Colon (tissue), 2 donors: ENCODE results near the gene UBR3.
"Not testable (repeated sequence)": the region's sequence is repeated elsewhere in the genome, so short reads cannot be mapped to it uniquely, and the experiment has no call there.

ENCODE experiments used
- FAIRE-seq: peaks from 2 replicates; lab custom pipeline; 2012; peaks lifted over from hg19 to GRCh38; lab: Jason Lieb, UNC
- donor health status: control.
- donor health status: control.

The UBR3 gene

DNA sequence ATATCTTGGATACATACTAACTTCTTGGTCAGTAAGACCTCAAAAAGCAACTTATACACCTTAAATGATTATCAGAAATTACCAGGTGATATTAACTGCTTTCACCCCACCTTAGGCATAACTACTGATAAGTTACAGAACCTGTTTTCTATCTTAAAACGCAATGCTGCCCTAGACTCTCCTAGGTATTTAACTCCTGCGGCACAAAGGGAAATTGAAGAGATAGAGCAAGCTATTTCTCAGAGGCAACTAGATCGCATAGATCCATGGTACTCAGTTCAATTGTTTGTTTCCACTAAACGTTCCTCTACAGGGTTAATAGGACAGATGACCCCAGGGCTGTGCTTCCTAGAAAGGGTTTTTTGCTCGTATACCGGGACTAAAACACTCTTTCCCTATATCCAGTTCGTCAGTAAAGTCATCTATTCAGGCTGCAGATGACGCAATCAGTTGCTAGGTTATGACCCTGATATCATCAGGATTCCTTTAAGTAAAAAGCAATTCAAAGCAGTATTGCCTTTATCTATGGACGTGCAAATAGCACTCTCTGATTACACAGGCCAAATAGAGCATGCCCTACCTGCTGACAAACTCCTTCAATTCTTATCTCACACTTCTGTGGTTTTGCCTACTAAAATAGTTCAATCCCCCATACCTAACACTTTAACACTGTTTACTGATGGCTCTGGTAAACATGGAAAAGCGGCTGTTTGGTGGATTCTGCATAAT is 288.4 kb downstream of the UBR3 start:
- no peak for FAIRE-seq

DNA sequence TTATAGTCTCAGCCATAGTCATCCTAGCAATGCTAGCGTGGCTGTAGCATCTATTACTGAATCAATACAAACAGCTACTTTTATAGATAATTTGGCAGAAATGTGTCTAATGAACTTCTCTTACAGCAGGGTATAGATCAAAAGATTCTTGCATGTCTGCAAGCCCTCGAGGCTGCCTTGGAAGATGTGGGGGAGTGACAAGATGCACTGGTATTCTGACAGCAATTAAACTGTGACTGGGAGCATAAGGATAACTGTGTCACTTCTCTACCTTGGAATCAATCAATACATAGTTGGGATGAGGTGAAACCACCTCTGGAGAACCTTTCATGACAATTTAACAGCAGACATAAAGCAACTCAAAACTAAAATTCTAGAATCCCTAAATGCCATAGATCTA is 291.4 kb downstream of the UBR3 start:
- no peak for FAIRE-seq

DNA sequence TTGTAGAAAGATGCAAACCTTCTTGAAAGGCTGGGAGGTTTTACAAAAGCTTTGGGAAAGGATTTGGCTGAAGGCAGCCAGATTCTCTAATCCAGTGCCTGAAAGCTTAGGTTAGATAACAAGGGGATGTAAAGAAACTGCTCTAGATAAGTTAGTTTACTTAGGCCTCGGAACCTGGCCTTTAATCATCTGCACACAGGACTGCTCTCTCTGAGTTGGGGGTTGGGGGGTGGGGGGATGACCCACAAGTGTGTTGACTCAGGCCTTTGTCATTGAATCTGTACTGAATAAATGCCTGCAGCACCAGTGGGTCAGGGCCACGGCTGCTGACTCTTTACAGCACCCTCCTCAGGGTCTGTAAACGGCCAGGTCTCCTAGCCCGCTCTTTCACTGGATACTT is 292.1 kb downstream of the UBR3 start:
- not testable (repeated sequence) for FAIRE-seq

DNA sequence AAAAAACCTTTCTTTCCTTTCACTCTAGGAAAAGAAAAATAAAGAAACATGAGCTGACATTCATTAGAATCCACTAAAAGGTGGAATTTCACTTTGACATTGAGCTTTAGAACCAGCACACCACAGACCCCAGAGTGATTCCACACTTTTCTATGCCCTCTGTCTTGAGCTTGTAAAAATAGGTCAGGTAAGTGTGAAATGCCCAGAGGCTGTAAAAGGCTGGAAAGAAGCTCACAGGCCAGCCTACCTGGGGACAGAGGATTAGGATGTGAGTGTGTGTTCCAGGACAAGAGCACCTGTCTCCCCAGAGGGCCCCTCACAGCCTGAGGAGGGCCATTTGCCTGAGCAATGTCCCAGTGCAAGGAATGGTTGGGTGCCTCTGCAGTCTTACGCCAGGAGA is 294.4 kb downstream of the UBR3 start:
- no peak for FAIRE-seq

DNA sequence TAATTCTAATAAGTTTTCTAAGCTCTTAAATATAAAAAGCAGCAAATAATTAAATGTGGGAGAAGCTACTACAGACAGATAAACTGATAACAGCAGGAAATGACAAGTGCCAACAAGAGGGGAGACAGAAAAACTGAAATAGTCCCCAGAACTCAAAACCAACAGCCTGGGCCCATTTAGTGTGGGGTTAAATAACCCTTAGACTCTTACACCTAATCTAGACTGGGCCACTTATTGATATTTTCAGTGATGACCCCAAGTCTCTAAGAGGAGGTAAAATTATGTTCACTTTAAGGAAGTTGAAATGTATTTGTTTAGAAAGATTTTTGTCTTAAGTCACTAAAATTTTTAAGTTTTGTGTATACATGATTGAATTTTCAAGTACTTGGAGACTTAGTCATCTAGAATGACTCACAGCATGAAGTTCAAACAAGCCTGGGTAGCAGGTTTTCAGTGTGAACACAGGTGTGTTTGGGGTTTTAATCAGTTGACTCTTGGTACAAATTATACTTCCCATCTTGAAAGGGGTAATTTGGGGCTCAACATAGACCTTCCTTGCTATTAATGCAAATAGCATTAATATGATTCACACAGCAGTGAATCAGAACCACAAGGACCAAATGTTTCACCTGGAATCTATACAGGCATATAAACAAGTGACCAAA is 295.8 kb downstream of the UBR3 start:
- no peak for FAIRE-seq

DNA sequence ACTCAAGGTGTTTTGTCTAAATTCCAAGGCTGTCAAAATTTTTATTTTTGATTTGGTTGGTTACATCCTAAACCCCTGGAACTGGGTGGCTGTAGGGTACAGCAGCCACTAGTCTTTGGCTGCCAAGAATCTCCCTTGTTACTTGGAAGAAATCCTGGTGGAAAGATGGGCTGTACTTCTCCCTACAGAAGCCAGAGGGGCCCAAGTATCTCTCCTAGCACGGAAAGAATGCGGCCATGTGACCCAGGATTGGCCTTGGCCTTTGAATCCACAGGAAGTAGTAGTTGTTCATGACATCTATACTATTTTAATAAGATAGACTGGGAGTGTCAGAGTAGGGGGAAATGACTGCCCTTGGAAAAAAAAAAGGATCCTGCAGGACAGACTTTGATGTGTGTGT is 296.3 kb downstream of the UBR3 start:
- no peak for FAIRE-seq

DNA sequence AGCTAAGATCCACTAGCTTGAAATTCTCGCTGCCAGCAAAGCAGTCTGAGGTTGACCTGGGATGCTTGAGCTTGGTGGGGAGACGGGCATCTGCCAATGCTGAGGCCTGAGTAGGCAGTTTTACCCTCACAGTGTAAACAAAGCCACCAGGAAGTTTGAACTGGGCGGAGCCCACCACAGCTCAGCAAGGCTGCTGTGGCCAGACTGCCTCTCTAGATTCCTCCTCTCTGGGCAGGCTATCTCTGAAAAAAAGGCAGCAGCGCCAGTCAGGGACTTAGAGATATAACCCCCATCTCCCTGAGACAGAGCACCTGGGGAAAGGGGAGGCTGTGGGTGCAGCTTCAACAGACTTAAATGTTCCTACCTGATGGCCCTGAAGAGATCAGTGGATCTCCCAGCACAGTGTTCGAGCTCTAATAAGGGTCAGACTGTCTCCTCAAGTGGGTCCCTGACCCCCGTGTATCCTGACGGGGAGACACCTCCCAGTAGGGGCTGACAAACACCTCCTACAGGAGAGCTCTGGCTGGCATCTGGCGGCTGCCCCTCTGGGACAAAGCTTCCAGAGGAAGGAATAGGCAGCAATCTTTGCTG is 299.0 kb downstream of the UBR3 start:
- FAIRE-seq = not testable (repeated sequence)
